Endothelial cell of umbilical vein (primary cell): ENCODE data around the gene SLFN5.

Source experiments
- EZH2 ChIP-seq: IDR thresholded peaks from 2 replicates; pipeline ENCODE4 v1.6.1; 2012; ENCODE audit warnings: borderline replicate concordance, low read depth, mild to moderate bottlenecking, moderate library complexity, low read length, inconsistent platforms; ENCODE audit not compliant: severe bottlenecking
- FOS ChIP-seq: IDR thresholded peaks from 2 replicates; pipeline ENCODE4 v1.6.1; 2011; ENCODE audit warnings: mild to moderate bottlenecking, low read length, moderate library complexity, borderline replicate concordance; ENCODE audit not compliant: insufficient read depth
- GATA2 ChIP-seq: IDR thresholded peaks from 2 replicates; pipeline ENCODE4 v1.7.0; 2011; ENCODE audit warnings: low read depth, mild to moderate bottlenecking, moderate library complexity, mixed read lengths, low read length; ENCODE audit not compliant: insufficient read length, insufficient read depth
- MYC ChIP-seq: IDR thresholded peaks from one replicate; pipeline ENCODE4 v1.6.1; 2011; ENCODE audit warnings: mild to moderate bottlenecking, low read depth, low read length
- POLR2A ChIP-seq: IDR thresholded peaks from 2 replicates; pipeline ENCODE4 v1.6.1; 2012; ENCODE audit warnings: low read depth, mild to moderate bottlenecking, control low read depth, low read length
- POLR2AphosphoS5 ChIP-seq: IDR thresholded peaks from 2 replicates; pipeline ENCODE4 v1.6.1; 2012; ENCODE audit warnings: low read depth, mild to moderate bottlenecking, control low read depth, low read length, moderate library complexity; ENCODE audit not compliant: insufficient read depth
- TF ChIP-seq, protein P1 (sequence below), 2 donors: IDR thresholded peaks; 1 replicate in 1 of 2; 2 replicates in 1 of 2; pipeline ENCODE4 v1.5.1; 2011; ENCODE audit warnings: low read length in 2 of 2, mild to moderate bottlenecking in 2 of 2, moderate library complexity in 2 of 2, control low read depth in 1 of 2, inconsistent platforms in 1 of 2, low read depth in 1 of 2; ENCODE audit not compliant: insufficient read depth in 1 of 2; ENCODE audit errors: extremely low read depth in 1 of 2
- TF ChIP-seq, protein P2 (sequence below): IDR thresholded peaks from 2 replicates; pipeline ENCODE4 v1.6.1; 2011; ENCODE audit not compliant: insufficient read depth, insufficient read length

DNA sequence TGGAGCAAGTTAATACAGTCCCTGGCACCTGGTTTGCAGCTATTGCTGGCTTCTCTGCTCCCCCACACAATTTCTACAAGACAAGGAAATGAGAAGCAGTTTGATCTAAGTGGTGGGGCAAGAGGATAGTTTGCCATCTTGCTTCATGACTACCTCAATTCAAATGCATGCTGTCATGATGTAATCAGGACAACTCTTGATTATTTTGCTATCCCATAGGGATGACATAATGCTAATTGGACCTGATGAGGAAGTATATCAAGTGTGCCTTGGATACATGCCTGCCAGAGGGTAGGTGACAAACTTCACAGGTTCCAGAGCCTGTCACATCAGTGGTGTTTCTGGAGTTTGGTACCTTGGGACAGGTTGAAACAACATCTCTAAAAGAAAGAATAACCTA, 40.9 kb downstream of the SLFN5 start:
- TF ChIP-seq, protein P1, sequence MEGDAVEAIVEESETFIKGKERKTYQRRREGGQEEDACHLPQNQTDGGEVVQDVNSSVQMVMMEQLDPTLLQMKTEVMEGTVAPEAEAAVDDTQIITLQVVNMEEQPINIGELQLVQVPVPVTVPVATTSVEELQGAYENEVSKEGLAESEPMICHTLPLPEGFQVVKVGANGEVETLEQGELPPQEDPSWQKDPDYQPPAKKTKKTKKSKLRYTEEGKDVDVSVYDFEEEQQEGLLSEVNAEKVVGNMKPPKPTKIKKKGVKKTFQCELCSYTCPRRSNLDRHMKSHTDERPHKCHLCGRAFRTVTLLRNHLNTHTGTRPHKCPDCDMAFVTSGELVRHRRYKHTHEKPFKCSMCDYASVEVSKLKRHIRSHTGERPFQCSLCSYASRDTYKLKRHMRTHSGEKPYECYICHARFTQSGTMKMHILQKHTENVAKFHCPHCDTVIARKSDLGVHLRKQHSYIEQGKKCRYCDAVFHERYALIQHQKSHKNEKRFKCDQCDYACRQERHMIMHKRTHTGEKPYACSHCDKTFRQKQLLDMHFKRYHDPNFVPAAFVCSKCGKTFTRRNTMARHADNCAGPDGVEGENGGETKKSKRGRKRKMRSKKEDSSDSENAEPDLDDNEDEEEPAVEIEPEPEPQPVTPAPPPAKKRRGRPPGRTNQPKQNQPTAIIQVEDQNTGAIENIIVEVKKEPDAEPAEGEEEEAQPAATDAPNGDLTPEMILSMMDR (IDR thresholded peaks at IDR 0.05; ENCODE audit: extremely low read depth in 1 of 2, insufficient read depth in 1 of 2, low read depth in 1 of 2, low read length in 2 of 2) = no peak
- TF ChIP-seq POLR2A = no peak
- no peak for TF ChIP-seq EZH2
- no peak for TF ChIP-seq GATA2
- TF ChIP-seq MYC = no peak
- no peak for TF ChIP-seq POLR2AphosphoS5
- no peak for TF ChIP-seq FOS
- TF ChIP-seq, protein P2, sequence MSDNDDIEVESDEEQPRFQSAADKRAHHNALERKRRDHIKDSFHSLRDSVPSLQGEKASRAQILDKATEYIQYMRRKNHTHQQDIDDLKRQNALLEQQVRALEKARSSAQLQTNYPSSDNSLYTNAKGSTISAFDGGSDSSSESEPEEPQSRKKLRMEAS = no peak
